SK-N-SH (cell line): ENCODE measurements around the gene HEATR3. TPM values are rescaled to one million over a fixed set of nuclear protein-coding genes. Genes with fewer than 3 reads are reported as not detected.

ENCODE experiments used
- CTCF ChIA-PET: fragments of 300-600, 350-600 bp; formaldehyde crosslinking; extraction: SDS; loops from one replicate; lab custom pipeline; 2021; lab: Yijun Ruan, JAX
- POLR2A ChIA-PET: fragments of 350-600 bp; sonication (Branson Sonifier 250); formaldehyde crosslinking; extraction: SDS; loops from one replicate; lab custom pipeline; 2020; ENCODE audit warnings: antibody characterized with exemption, inconsistent platforms; lab: Yijun Ruan, JAX
- DNase-seq: peaks from one replicate; pipeline ENCODE4 v3.0.0; 2012
- H2AFZ ChIP-seq: fragments of 200-600 bp; sonication (generic); 2 replicates; pipeline ENCODE4 v1.8.1; 2016; ENCODE audit warnings: antibody characterized with exemption, mild to moderate bottlenecking, low read depth
- H3F3A ChIP-seq: fragments of 200-600 bp; sonication (generic); replicated peaks from 2 replicates; pipeline ENCODE3; 2016; ENCODE audit warnings: antibody characterized with exemption, mild to moderate bottlenecking; ENCODE audit not compliant: insufficient read depth
- H3K27ac ChIP-seq, 2 experiments: fragments of 200-500 bp in 1 of 2; fragments of 200-600 bp in 1 of 2; sonication (Bioruptor generic) in 1 of 2; sonication (generic), shearing (Covaris generic) in 1 of 2; 2 replicates each; pipeline versions ENCODE4 v1.5.1 to v1.6.1; 2014 to 2016; ENCODE audit warnings: low read depth in 2 of 2, inconsistent platforms in 1 of 2, low read length in 1 of 2, mild to moderate bottlenecking in 1 of 2, mixed read lengths in 1 of 2
- H3K27me3 ChIP-seq: fragments of 200-600 bp; sonication (generic), shearing (Covaris generic); 2 replicates; pipeline ENCODE4 v1.6.1; 2016; ENCODE audit warnings: mixed run types; ENCODE audit not compliant: insufficient read depth
- H3K36me3 ChIP-seq, 2 experiments: fragments of 200-500 bp in 1 of 2; fragments of 200-600 bp in 1 of 2; sonication (Bioruptor generic) in 1 of 2; sonication (generic) in 1 of 2; replicated peaks in 1 of 2; 2 replicates each; pipeline versions ENCODE3 to v1.5.1; 2014 to 2016; ENCODE audit warnings: low read length in 1 of 2, mild to moderate bottlenecking in 1 of 2; ENCODE audit not compliant: insufficient read depth in 2 of 2, control insufficient read depth in 1 of 2
- H3K4me1 ChIP-seq, 2 experiments: fragments of 200-500 bp in 1 of 2; fragments of 200-600 bp in 1 of 2; sonication (Bioruptor generic) in 1 of 2; sonication (generic), shearing (Covaris generic) in 1 of 2; 2 replicates each; pipeline versions ENCODE4 v1.5.1 to v1.6.1; 2014 to 2016; ENCODE audit warnings: low read depth in 1 of 2, low read length in 1 of 2, mixed run types in 1 of 2; ENCODE audit not compliant: insufficient read depth in 2 of 2, control insufficient read depth in 1 of 2
- H3K4me2 ChIP-seq: fragments of 200-600 bp; sonication (generic), shearing (Covaris generic); 2 replicates; pipeline ENCODE4 v1.6.1; 2017; ENCODE audit warnings: mixed run types
- H3K4me3 ChIP-seq, 2 experiments: fragments of 200-500 bp in 1 of 2; fragments of 200-600 bp in 1 of 2; sonication (Bioruptor generic) in 1 of 2; sonication (generic), shearing (Covaris generic) in 1 of 2; 2 replicates each; pipeline versions ENCODE4 v1.5.1 to v1.8.1; 2014 to 2016; ENCODE audit warnings: low read depth in 2 of 2, inconsistent platforms in 1 of 2, low read length in 1 of 2, mild to moderate bottlenecking in 1 of 2, mixed read lengths in 1 of 2, moderate library complexity in 1 of 2
- H3K79me2 ChIP-seq: fragments of 200-600 bp; sonication (generic); 2 replicates; pipeline ENCODE4 v1.8.1; 2017; ENCODE audit warnings: mild to moderate bottlenecking; ENCODE audit not compliant: insufficient read depth
- H3K9ac ChIP-seq: fragments of 200-600 bp; sonication (generic); 2 replicates; pipeline ENCODE4 v1.6.1; 2017; ENCODE audit warnings: mixed run types
- H3K9me2 ChIP-seq: fragments of 200-600 bp; sonication (generic); 2 replicates; pipeline ENCODE4 v1.6.1; 2017; ENCODE audit warnings: mixed run types
- H3K9me3 ChIP-seq: fragments of 200-600 bp; sonication (generic); 2 replicates; pipeline ENCODE4 v1.6.1; 2017; ENCODE audit warnings: mixed run types, mild to moderate bottlenecking, moderate library complexity
- H4K20me1 ChIP-seq: fragments of 200-600 bp; sonication (generic); 2 replicates; pipeline ENCODE4 v1.6.1; 2017; ENCODE audit warnings: mild to moderate bottlenecking, mixed run types; ENCODE audit not compliant: insufficient read depth
- EZH2phosphoT487 ChIP-seq: fragments of 200-600 bp; sonication (generic); IDR thresholded peaks from 2 replicates; pipeline ENCODE4 v1.6.1; 2017; ENCODE audit warnings: low read depth, mixed run types, mild to moderate bottlenecking, antibody characterized with exemption, moderate library complexity, borderline replicate concordance
- FOXM1 ChIP-seq: IDR thresholded peaks from 2 replicates; pipeline ENCODE4 v1.4.0; 2012; ENCODE audit warnings: low read depth, mild to moderate bottlenecking
- JUND ChIP-seq: IDR thresholded peaks from 2 replicates; pipeline ENCODE4 v1.4.0; 2012
- MEF2A ChIP-seq: IDR thresholded peaks from 2 replicates; pipeline ENCODE4 v1.4.0; 2012; ENCODE audit warnings: low read depth, borderline replicate concordance
- MXI1 ChIP-seq: IDR thresholded peaks from 2 replicates; pipeline ENCODE4 v1.6.1; 2012; ENCODE audit warnings: mild to moderate bottlenecking, low read depth, low read length, improper control_type of control experiment
- NFIC ChIP-seq: IDR thresholded peaks from 2 replicates; pipeline ENCODE4 v1.4.0; 2012; ENCODE audit warnings: borderline replicate concordance
- RAD21 ChIP-seq: IDR thresholded peaks from 2 replicates; pipeline ENCODE4 v1.6.1; 2012; ENCODE audit warnings: mild to moderate bottlenecking, low read length
- RCOR1 ChIP-seq: fragments of 150-350 bp; IDR thresholded peaks from 2 replicates; pipeline ENCODE4 v1.6.1; 2017; ENCODE audit warnings: antibody characterized with exemption, low read length
- RFX5 ChIP-seq: IDR thresholded peaks from 2 replicates; pipeline ENCODE4 v1.6.1; 2012; ENCODE audit warnings: mild to moderate bottlenecking, improper control_type of control experiment, low read length
- TAF1 ChIP-seq: IDR thresholded peaks from 2 replicates; pipeline ENCODE4 v1.6.1; 2012; ENCODE audit warnings: low read depth, mild to moderate bottlenecking, low read length, moderate library complexity, borderline replicate concordance
- TCF12 ChIP-seq: IDR thresholded peaks from 2 replicates; pipeline ENCODE4 v1.4.0; 2012
- TEAD4 ChIP-seq: IDR thresholded peaks from 2 replicates; pipeline ENCODE4 v1.4.0; 2012; ENCODE audit warnings: mild to moderate bottlenecking, borderline replicate concordance; ENCODE audit not compliant: insufficient read depth
- WGBS: methylation state at CpG from one replicate; pipeline ENCODE4 v1.1.6; 2017; ENCODE audit warnings: low lambda C conversion rate; 5-methylcytosine and 5-hydroxymethylcytosine counted together
- polyA plus RNA-seq, 3 experiments: library from polyadenylated mRNA; depleted of rRNA; stranded (reverse); fragments of >200 nt; gene quantifications; 2 replicates each; pipeline ENCODE4 v1.2.3, GENCODE V29; 2012
- TF ChIP-seq, protein P1 (sequence below): fragments of 200-600 bp; sonication (generic); IDR thresholded peaks from 2 replicates; pipeline ENCODE4 v1.6.1; 2017; ENCODE audit warnings: antibody characterized with exemption, mild to moderate bottlenecking, moderate library complexity
- TF ChIP-seq, protein P2 (sequence below): IDR thresholded peaks from 2 replicates; pipeline ENCODE4 v1.6.1; 2012; ENCODE audit warnings: mild to moderate bottlenecking, low read depth, low read length, moderate library complexity
- TF ChIP-seq, protein P3 (sequence below): fragments of 150-350 bp; IDR thresholded peaks from 2 replicates; pipeline ENCODE4 v1.6.1; 2017; ENCODE audit warnings: antibody characterized with exemption, low read length, low read depth, borderline replicate concordance
- TF ChIP-seq, protein P4 (sequence below): IDR thresholded peaks from 2 replicates; pipeline ENCODE4 v1.4.0; 2012; ENCODE audit warnings: low read depth, borderline replicate concordance
- TF ChIP-seq, protein P5 (sequence below): fragments of 150-350 bp; IDR thresholded peaks from 2 replicates; pipeline ENCODE4 v1.6.1; 2016; ENCODE audit warnings: mild to moderate bottlenecking, low read depth, low read length
- TF ChIP-seq, protein P6 (sequence below): IDR thresholded peaks from 2 replicates; pipeline ENCODE4; 2012

Gene HEATR3
- polyA plus RNA-seq, 1 of the 3 experiments (the other 2 are of a cell fraction), result 10.1 TPM

DNA sequence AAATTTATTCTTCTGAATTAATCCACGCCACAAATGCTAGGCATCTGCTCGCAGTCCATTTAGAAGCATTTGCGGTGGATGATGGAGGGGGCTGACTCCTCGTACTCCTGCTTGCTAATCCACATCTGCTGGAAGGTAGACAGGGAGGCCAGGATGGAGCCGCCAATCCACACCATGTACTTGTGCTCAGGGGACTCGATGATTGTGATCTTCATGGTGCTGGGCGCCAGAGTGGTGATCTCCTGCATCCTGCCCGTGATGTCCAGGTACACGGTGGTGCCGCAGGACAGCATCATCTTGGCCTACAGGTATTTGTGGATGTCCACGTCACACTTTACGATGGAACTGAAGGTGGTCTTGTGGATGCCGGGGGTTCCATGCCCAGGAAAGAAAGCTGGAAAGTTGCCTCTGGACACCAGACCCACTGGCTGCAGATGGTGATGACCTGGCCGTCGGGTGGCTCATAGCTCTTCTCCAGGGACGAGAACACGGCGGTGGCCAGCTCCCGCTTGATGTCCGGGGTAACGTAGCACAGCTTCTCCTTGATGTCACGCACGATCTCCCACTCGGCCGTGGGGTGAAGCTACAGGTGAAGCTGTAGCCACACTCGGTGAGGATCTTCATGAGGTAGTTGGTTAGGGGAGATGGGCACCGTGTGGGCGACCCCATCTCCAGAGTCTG is 7.5 kb upstream of the HEATR3 start:
- 70% methylated on average over 13 of the region's 28 CpGs for WGBS
- POLR2A ChIA-PET, result no interaction called here
- Histone ChIP-seq H3K4me3 (no peak overlapping the region), H4K20me1 (no peaks in the 10 kb centered on the region), H3K79me2 (no peaks in the 10 kb centered on the region), H3K4me2 (no peak overlapping the region), H3K36me3 (no peaks in the 10 kb centered on the region), H3K4me1 (no peaks in the 10 kb centered on the region), H3K27ac (no peak overlapping the region), H2AFZ (no peak overlapping the region), H3K9me3 (no peaks in the 10 kb centered on the region), H3K9me2 (no peaks in the 10 kb centered on the region), H3K9ac (no peak overlapping the region), H3K27me3 (no peaks in the 10 kb centered on the region), H3F3A (no peaks in the 10 kb centered on the region)
- TF ChIP-seq RAD21, result no peak
- TF ChIP-seq, protein P1, sequence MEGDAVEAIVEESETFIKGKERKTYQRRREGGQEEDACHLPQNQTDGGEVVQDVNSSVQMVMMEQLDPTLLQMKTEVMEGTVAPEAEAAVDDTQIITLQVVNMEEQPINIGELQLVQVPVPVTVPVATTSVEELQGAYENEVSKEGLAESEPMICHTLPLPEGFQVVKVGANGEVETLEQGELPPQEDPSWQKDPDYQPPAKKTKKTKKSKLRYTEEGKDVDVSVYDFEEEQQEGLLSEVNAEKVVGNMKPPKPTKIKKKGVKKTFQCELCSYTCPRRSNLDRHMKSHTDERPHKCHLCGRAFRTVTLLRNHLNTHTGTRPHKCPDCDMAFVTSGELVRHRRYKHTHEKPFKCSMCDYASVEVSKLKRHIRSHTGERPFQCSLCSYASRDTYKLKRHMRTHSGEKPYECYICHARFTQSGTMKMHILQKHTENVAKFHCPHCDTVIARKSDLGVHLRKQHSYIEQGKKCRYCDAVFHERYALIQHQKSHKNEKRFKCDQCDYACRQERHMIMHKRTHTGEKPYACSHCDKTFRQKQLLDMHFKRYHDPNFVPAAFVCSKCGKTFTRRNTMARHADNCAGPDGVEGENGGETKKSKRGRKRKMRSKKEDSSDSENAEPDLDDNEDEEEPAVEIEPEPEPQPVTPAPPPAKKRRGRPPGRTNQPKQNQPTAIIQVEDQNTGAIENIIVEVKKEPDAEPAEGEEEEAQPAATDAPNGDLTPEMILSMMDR, result no peak
- TF ChIP-seq NFIC, result no peak
- TF ChIP-seq TCF12, result no peak
- TF ChIP-seq MXI1, result no peak
- TF ChIP-seq JUND, result no peak
- no peak for TF ChIP-seq TAF1
- TF ChIP-seq FOXM1, result no peak
- TF ChIP-seq, protein P2, sequence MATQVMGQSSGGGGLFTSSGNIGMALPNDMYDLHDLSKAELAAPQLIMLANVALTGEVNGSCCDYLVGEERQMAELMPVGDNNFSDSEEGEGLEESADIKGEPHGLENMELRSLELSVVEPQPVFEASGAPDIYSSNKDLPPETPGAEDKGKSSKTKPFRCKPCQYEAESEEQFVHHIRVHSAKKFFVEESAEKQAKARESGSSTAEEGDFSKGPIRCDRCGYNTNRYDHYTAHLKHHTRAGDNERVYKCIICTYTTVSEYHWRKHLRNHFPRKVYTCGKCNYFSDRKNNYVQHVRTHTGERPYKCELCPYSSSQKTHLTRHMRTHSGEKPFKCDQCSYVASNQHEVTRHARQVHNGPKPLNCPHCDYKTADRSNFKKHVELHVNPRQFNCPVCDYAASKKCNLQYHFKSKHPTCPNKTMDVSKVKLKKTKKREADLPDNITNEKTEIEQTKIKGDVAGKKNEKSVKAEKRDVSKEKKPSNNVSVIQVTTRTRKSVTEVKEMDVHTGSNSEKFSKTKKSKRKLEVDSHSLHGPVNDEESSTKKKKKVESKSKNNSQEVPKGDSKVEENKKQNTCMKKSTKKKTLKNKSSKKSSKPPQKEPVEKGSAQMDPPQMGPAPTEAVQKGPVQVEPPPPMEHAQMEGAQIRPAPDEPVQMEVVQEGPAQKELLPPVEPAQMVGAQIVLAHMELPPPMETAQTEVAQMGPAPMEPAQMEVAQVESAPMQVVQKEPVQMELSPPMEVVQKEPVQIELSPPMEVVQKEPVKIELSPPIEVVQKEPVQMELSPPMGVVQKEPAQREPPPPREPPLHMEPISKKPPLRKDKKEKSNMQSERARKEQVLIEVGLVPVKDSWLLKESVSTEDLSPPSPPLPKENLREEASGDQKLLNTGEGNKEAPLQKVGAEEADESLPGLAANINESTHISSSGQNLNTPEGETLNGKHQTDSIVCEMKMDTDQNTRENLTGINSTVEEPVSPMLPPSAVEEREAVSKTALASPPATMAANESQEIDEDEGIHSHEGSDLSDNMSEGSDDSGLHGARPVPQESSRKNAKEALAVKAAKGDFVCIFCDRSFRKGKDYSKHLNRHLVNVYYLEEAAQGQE, result no peak
- TF ChIP-seq, protein P3, sequence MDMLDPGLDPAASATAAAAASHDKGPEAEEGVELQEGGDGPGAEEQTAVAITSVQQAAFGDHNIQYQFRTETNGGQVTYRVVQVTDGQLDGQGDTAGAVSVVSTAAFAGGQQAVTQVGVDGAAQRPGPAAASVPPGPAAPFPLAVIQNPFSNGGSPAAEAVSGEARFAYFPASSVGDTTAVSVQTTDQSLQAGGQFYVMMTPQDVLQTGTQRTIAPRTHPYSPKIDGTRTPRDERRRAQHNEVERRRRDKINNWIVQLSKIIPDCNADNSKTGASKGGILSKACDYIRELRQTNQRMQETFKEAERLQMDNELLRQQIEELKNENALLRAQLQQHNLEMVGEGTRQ, result no peak
- no peak for TF ChIP-seq MEF2A
- TF ChIP-seq, protein P4, sequence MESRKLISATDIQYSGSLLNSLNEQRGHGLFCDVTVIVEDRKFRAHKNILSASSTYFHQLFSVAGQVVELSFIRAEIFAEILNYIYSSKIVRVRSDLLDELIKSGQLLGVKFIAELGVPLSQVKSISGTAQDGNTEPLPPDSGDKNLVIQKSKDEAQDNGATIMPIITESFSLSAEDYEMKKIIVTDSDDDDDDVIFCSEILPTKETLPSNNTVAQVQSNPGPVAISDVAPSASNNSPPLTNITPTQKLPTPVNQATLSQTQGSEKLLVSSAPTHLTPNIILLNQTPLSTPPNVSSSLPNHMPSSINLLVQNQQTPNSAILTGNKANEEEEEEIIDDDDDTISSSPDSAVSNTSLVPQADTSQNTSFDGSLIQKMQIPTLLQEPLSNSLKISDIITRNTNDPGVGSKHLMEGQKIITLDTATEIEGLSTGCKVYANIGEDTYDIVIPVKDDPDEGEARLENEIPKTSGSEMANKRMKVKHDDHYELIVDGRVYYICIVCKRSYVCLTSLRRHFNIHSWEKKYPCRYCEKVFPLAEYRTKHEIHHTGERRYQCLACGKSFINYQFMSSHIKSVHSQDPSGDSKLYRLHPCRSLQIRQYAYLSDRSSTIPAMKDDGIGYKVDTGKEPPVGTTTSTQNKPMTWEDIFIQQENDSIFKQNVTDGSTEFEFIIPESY, result no peak
- TF ChIP-seq, protein P5, sequence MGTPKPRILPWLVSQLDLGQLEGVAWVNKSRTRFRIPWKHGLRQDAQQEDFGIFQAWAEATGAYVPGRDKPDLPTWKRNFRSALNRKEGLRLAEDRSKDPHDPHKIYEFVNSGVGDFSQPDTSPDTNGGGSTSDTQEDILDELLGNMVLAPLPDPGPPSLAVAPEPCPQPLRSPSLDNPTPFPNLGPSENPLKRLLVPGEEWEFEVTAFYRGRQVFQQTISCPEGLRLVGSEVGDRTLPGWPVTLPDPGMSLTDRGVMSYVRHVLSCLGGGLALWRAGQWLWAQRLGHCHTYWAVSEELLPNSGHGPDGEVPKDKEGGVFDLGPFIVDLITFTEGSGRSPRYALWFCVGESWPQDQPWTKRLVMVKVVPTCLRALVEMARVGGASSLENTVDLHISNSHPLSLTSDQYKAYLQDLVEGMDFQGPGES, result no peak
- TF ChIP-seq, protein P6, sequence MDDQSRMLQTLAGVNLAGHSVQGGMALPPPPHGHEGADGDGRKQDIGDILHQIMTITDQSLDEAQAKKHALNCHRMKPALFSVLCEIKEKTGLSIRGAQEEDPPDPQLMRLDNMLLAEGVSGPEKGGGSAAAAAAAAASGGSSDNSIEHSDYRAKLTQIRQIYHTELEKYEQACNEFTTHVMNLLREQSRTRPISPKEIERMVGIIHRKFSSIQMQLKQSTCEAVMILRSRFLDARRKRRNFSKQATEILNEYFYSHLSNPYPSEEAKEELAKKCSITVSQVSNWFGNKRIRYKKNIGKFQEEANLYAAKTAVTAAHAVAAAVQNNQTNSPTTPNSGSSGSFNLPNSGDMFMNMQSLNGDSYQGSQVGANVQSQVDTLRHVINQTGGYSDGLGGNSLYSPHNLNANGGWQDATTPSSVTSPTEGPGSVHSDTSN, result no peak
- TF ChIP-seq EZH2phosphoT487, result no peak
- TF ChIP-seq RFX5, result no peak
- TF ChIP-seq RCOR1, result no peak
- no peak for TF ChIP-seq TEAD4
- CTCF ChIA-PET, result no interaction called here
- no peak for DNase-seq
